ENCODE data around the gene PCNX2.

DNA sequence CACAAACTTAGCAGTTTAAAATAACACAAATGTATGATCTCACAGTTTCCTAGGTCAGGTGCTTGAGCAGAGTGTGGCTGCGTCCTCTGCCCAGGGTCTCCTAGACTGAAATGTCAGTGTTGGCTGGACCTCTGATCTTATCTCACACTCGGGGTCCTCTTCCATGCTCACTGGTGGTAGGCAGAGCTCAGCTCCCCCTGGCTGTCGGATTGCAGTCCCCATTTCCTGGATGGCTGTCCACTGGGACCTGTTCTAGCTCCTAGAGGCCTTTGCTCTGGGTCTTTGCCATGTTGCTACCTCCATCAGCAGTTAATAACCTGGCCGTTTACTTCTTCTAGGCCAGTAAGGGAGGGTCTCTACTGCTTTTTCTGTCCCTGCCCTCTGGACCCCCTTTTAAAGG lies 107.5 kb downstream of the PCNX2 start:
- TF ChIP-seq, protein P1, sequence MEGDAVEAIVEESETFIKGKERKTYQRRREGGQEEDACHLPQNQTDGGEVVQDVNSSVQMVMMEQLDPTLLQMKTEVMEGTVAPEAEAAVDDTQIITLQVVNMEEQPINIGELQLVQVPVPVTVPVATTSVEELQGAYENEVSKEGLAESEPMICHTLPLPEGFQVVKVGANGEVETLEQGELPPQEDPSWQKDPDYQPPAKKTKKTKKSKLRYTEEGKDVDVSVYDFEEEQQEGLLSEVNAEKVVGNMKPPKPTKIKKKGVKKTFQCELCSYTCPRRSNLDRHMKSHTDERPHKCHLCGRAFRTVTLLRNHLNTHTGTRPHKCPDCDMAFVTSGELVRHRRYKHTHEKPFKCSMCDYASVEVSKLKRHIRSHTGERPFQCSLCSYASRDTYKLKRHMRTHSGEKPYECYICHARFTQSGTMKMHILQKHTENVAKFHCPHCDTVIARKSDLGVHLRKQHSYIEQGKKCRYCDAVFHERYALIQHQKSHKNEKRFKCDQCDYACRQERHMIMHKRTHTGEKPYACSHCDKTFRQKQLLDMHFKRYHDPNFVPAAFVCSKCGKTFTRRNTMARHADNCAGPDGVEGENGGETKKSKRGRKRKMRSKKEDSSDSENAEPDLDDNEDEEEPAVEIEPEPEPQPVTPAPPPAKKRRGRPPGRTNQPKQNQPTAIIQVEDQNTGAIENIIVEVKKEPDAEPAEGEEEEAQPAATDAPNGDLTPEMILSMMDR (conservative IDR thresholded peaks at IDR 0.05), result no peak
- no peak for TF ChIP-seq ZFX (IDR thresholded peaks at IDR 0.05)

All from C4-2B (cell line).